GM19324 (cell line): ENCODE results near the gene FMN2.

ENCODE experiments used
- ATAC-seq: cut with Tn5 transposase; IDR thresholded peaks from one replicate; pipeline ENCODE4 v1.9.1; 2021; ENCODE audit warnings: mild to moderate bottlenecking, moderate library complexity; ENCODE audit not compliant: unreplicated experiment, low FRiP score

FMN2 gene

GRCh38 chr1:240190881-240191401 lies 99.3 kb downstream of the FMN2 start:
- no peak for ATAC-seq

- no peak for ATAC-seq
These were observed 101.2 kb downstream of the FMN2 start for GRCh38 chr1:240192851-240193250.

- no peak for ATAC-seq
These were observed 102.0 kb downstream of the FMN2 start for GRCh38 chr1:240193679-240194078.

GRCh38 chr1:240194120-240194519 lies 102.4 kb downstream of the FMN2 start:
- ATAC-seq: no peak

GRCh38 chr1:240198376-240198775 lies 106.7 kb downstream of the FMN2 start:
- ATAC-seq: no peak

GRCh38 chr1:240199758-240200645 lies 108.3 kb downstream of the FMN2 start:
- ATAC-seq: no peak

- no peak for ATAC-seq
These were observed 110.2 kb downstream of the FMN2 start for GRCh38 chr1:240201931-240202330.

GRCh38 chr1:240207073-240207709 lies 115.5 kb downstream of the FMN2 start:
- no peak for ATAC-seq

GRCh38 chr1:240210026-240210425 lies 118.3 kb downstream of the FMN2 start:
- ATAC-seq: no peak

GRCh38 chr1:240212556-240212955 lies 120.9 kb downstream of the FMN2 start:
- no peak for ATAC-seq

GRCh38 chr1:240217403-240217802 lies 125.7 kb downstream of the FMN2 start:
- ATAC-seq: no peak

- no peak for ATAC-seq
These were observed 127.4 kb downstream of the FMN2 start for GRCh38 chr1:240219104-240219503.

GRCh38 chr1:240226102-240226501 lies 134.4 kb downstream of the FMN2 start:
- no peak for ATAC-seq

- no peak for ATAC-seq
These were observed 139.1 kb downstream of the FMN2 start for GRCh38 chr1:240230816-240231215.

GRCh38 chr1:240232530-240232929 lies 140.8 kb downstream of the FMN2 start:
- ATAC-seq: no peak

- no peak for ATAC-seq
These were observed 143.0 kb downstream of the FMN2 start for GRCh38 chr1:240234485-240235210.

- no peak for ATAC-seq
These were observed 144.0 kb downstream of the FMN2 start for GRCh38 chr1:240235521-240236288.

GRCh38 chr1:240237305-240237721 lies 145.6 kb downstream of the FMN2 start:
- no peak for ATAC-seq

- no peak for ATAC-seq
These were observed 147.6 kb downstream of the FMN2 start for GRCh38 chr1:240239309-240239708.

- ATAC-seq: no peak
These were observed 149.6 kb downstream of the FMN2 start for GRCh38 chr1:240241278-240241677.
